B cell (primary cell): ENCODE measurements around the gene ARRB2.

Experiments used
- EZH2 ChIP-seq: IDR thresholded peaks from 2 replicates; pipeline ENCODE4 v1.6.1; 2012; ENCODE audit warnings: borderline replicate concordance, low read depth, mild to moderate bottlenecking, moderate library complexity, low read length; ENCODE audit not compliant: insufficient read depth, poor library complexity, severe bottlenecking
- TF ChIP-seq, protein P1 (sequence below): fragments of 200-600 bp; IDR thresholded peaks from one replicate; pipeline ENCODE4 v1.8.0; 2022; ENCODE audit warnings: antibody characterized with exemption, mild to moderate bottlenecking

DNA sequence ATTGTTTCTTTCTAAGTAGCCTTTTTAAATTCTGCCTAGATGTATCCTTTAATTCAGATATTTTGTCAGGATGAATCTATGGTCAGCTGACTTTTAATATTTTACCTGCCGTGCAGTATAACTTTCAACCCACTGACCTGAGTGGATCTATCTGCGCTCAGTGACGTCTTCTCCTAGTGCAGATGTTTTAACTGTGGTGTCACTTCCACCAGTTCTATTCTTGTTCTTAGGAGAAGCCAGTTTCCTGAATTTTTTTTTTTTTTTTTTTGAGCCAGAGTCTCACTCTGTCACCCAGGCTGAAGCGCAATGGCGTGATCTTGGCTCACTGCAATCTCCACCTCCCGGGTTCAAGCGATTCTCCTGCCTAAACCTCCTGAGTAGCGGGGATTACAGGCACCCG is 56.3 kb downstream of the ARRB2 start:
- TF ChIP-seq, protein P1, sequence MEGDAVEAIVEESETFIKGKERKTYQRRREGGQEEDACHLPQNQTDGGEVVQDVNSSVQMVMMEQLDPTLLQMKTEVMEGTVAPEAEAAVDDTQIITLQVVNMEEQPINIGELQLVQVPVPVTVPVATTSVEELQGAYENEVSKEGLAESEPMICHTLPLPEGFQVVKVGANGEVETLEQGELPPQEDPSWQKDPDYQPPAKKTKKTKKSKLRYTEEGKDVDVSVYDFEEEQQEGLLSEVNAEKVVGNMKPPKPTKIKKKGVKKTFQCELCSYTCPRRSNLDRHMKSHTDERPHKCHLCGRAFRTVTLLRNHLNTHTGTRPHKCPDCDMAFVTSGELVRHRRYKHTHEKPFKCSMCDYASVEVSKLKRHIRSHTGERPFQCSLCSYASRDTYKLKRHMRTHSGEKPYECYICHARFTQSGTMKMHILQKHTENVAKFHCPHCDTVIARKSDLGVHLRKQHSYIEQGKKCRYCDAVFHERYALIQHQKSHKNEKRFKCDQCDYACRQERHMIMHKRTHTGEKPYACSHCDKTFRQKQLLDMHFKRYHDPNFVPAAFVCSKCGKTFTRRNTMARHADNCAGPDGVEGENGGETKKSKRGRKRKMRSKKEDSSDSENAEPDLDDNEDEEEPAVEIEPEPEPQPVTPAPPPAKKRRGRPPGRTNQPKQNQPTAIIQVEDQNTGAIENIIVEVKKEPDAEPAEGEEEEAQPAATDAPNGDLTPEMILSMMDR = no peak
- no peak for TF ChIP-seq EZH2
